ENCODE measurements around the gene TBC1D2B.

Gene TBC1D2B

GRCh38 chr15:78004919-78005634, 72.4 kb downstream of the TBC1D2B start:
- TF ChIP-seq CTCF (IDR thresholded peaks at IDR 0.05; ENCODE audit: insufficient read depth, low read depth, low read length, missing control alignments), result no peak
- DNase-seq (ENCODE audit: low read depth), result peak; percentile 67
- no peak overlapping the region for H3K4me3 ChIP-seq (ENCODE audit: low read length)

GRCh38 chr15:78004222-78004727, 73.2 kb downstream of the TBC1D2B start:
- no peak overlapping the region for H3K4me3 ChIP-seq (ENCODE audit: low read length)
- no peak for DNase-seq (ENCODE audit: low read depth)
- no peak for TF ChIP-seq CTCF (IDR thresholded peaks at IDR 0.05; ENCODE audit: insufficient read depth, low read depth, low read length, missing control alignments)

DNA sequence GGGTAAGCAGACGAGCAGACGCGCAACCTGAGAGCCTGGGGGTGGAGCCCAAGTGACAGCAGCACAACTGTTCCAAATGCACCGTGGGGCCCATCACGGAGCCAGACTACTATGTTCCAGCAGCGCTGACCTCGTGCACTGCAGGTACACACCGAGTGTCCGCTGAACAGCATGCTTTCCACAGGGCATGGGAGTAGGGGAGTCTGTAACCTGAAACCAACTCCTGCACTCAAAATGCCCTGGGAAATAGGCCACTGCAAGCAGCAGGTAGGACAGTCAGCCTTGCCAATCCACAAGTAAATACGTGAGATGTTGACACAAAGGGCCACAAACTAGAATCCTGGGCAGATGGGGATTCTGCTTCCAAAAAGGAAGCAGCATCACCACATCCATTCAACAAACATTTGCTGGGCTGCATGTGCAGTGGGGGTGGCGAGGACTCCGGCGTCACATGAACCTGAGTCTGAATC, 73.9 kb downstream of the TBC1D2B start:
- no peak for DNase-seq (ENCODE audit: low read depth)
- TF ChIP-seq CTCF (IDR thresholded peaks at IDR 0.05; ENCODE audit: insufficient read depth, low read depth, low read length, missing control alignments), result no peak
- no peak overlapping the region for H3K4me3 ChIP-seq (ENCODE audit: low read length)

DNA sequence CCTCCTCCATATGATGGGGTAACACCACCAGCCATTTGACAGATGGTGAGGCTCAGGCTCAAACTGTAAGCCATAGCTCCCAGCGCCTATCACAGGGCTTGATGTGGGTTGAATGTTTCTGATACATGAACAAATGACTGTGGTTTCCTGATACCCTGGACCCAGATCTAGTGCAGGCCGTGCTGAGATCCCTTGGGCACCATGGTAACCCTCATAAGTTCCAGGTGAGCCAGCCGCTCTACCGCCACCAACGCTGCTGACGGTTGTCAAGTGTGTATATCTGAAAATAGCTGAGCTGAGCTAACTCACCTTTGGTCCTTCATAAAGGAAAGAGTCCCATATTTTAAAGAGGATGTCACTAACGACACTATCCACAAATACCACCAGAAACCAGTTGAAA, 74.5 kb downstream of the TBC1D2B start:
- no peak overlapping the region for H3K4me3 ChIP-seq (ENCODE audit: low read length)
- no peak for TF ChIP-seq CTCF (IDR thresholded peaks at IDR 0.05; ENCODE audit: insufficient read depth, low read depth, low read length, missing control alignments)
- DNase-seq (ENCODE audit: low read depth), result no peak

DNA sequence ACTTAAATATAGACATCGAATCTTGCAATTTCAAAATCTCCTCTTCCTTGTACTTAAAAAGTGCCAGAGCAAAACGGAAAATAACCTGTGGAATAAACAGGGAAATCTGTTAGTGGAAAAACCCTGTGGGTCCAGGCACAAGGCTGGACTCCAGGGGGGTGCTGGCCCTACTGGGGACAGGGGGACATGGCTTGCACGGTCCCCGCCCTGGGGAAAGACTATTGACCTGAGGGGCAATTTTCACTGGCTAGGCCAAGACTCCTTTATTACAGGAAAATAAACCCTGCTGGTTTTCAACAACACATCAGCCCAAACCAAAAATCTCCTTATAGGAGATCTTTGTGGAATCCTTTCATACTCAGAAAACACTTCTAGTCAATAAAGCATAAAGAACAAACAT, 75.9 kb downstream of the TBC1D2B start:
- TF ChIP-seq CTCF (IDR thresholded peaks at IDR 0.05; ENCODE audit: insufficient read depth, low read depth, low read length, missing control alignments), result no peak
- DNase-seq (ENCODE audit: low read depth), result no peak
- H3K4me3 ChIP-seq (ENCODE audit: low read length), result no peak overlapping the region

DNA sequence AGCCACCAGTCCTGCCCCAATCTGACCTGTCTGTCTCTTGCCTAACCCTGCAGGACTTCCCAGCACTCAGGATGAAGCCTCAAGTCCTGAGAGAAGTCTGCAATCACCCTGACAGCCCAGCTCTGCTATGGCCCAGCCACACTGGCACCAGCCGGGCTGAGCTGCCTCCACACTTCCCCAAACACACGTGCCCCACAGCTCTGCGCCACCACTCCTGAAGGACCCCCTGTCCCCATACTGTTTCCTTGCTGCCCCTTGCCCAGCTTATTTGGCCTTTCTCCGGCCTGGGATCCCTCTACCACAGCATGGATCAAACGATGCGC, 76.6 kb downstream of the TBC1D2B start:
- no peak for DNase-seq (ENCODE audit: low read depth)
- H3K4me3 ChIP-seq (ENCODE audit: low read length), result no peak overlapping the region
- TF ChIP-seq CTCF (IDR thresholded peaks at IDR 0.05; ENCODE audit: insufficient read depth, low read depth, low read length, missing control alignments), result no peak
